Fibroblast of villous mesenchyme (primary cell): ENCODE data around the gene DPH6. TPM values are rescaled to one million over a fixed set of nuclear protein-coding genes. Genes with fewer than 3 reads are reported as not detected.

Source experiments
- DNase-seq: peaks from one replicate; pipeline ENCODE4 v3.0.0-alpha.2; 2010; ENCODE audit warnings: low read depth
- H3K4me3 ChIP-seq: 2 replicates; pipeline ENCODE4 v1.5.1; 2011; ENCODE audit warnings: low read depth, mild to moderate bottlenecking, low read length
- CTCF ChIP-seq: IDR thresholded peaks from 2 replicates; pipeline ENCODE4 v1.5.1; 2012; ENCODE audit warnings: low read depth, mild to moderate bottlenecking, low read length; ENCODE audit not compliant: insufficient read depth
- total RNA-seq: library from RNA; depleted of rRNA; stranded (reverse); fragments of >200 nt; gene quantifications from 2 replicates; pipeline ENCODE4 v1.2.3, GENCODE V29; 2012

Gene DPH6
- total RNA-seq, 1 donor, result 13.8 TPM

GRCh38 chr15:35507932-35508638 is 37.9 kb downstream of the DPH6 start:
- no peak overlapping the region for H3K4me3 ChIP-seq
- TF ChIP-seq CTCF, result no peak
- DNase-seq, result no peak

- no peak for TF ChIP-seq CTCF
- DNase-seq, result no peak
- no peak overlapping the region for H3K4me3 ChIP-seq
These were observed 39.6 kb downstream of the DPH6 start for GRCh38 chr15:35506272-35506870.

GRCh38 chr15:35505809-35506208 is 40.2 kb downstream of the DPH6 start:
- no peak for DNase-seq
- no peak overlapping the region for H3K4me3 ChIP-seq
- no peak for TF ChIP-seq CTCF

GRCh38 chr15:35505141-35505540 is 40.8 kb downstream of the DPH6 start:
- H3K4me3 ChIP-seq, result no peak overlapping the region
- TF ChIP-seq CTCF, result no peak
- DNase-seq, result peak; percentile 64

GRCh38 chr15:35499723-35500122 is 46.2 kb downstream of the DPH6 start:
- DNase-seq, result no peak
- no peak overlapping the region for H3K4me3 ChIP-seq
- TF ChIP-seq CTCF, result no peak

GRCh38 chr15:35496585-35496984 is 49.4 kb downstream of the DPH6 start:
- TF ChIP-seq CTCF, result no peak
- DNase-seq, result peak; percentile 8
- no peak overlapping the region for H3K4me3 ChIP-seq
